NCI-H2171 treated with DMSO at 0.1 percent for 48 hours (cell line): ENCODE measurements around the gene IVD.
A peak's percentile ranks its signal among the peaks of the same experiment; 100 is the strongest.

ENCODE experiments used
- DNase-seq: peaks from one replicate; lab custom pipeline; 2025; lab: John Stamatoyannopoulos, UW

IVD gene

DNA sequence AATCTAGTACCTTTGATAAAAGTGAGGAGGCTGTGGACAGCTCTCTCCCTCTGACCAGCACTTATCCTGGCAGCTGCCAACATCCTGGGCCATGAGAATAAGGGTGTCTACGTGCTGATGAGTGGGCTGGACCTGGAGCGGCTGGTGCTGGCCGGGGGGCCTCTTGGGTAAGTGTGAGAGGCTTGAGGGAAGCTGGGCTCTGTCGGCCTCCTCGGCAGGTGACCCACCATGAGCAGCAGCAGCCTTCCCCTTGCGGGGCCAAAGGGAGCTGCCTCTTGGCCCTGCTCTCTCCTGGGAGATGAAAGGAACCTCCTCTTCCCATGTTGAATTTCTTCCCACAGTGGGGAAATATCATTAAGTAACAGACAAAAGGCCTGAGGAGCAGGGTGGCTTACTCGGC lies 9.2 kb downstream of the IVD start:
- DNase-seq, result no peak

GRCh38 chr15:40415226-40415625 lies 9.6 kb downstream of the IVD start:
- no peak for DNase-seq

- DNase-seq, result no peak
Measured at GRCh38 chr15:40416056-40416455, 10.5 kb downstream of the IVD start.

- no peak for DNase-seq
Measured at GRCh38 chr15:40418126-40418525, 12.5 kb downstream of the IVD start.

DNA sequence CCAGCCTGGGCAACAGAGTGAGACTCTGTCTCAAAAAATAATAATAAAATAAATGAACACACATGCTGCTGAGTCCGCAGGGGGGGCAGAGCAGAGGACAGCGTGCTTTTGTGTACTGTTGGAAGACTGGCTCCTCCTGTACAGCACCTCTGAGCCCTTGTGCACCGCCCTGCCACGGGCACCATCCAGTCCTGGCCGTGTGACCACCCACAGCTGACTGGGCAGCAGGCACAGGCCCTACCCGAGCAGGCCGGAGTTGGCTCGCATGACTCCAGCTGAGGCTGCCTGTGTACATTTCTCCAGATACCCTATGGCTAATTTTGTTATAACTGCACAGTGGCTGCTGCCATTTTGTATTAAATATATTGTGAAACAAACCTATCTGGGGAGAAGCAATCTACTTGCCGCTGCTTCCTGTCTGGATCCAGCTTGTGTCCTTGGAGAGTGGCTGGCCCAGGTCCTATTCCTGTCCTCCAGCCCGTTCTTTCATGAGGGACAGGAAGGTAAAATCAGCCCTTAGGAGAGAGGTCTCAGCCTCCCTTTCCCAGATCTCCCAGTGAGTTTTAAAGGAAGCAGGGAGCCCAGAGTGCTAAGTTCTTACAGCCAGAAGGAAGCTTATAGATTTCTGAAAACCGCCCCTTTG lies 14.6 kb downstream of the IVD start:
- DNase-seq, result peak; percentile 34

DNA sequence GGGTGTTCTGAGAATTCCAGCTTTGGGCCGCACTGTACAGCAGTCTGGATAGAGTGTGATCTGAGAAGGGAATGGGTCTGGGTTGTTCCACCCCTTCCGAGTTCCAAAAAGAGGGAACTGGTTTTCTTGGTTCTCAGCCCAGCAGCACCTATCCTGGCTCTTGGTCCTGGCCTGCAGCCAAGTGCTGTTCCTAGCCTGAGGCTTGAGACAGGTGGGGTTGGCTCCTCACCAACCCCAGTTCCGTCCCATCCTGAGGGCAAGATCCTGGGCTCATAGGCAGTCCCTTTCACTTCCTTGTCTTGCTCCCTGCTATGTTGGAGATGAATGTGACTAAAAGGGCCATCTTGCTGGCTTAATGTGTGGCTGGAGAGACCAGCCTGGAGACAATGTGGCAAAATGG lies 15.2 kb downstream of the IVD start:
- DNase-seq, result peak; percentile 59

- peak; percentile 72 for DNase-seq
Measured at GRCh38 chr15:40421246-40422157, 15.9 kb downstream of the IVD start.

- no peak for DNase-seq
Measured at GRCh38 chr15:40424483-40425115, 19.0 kb downstream of the IVD start.

DNA sequence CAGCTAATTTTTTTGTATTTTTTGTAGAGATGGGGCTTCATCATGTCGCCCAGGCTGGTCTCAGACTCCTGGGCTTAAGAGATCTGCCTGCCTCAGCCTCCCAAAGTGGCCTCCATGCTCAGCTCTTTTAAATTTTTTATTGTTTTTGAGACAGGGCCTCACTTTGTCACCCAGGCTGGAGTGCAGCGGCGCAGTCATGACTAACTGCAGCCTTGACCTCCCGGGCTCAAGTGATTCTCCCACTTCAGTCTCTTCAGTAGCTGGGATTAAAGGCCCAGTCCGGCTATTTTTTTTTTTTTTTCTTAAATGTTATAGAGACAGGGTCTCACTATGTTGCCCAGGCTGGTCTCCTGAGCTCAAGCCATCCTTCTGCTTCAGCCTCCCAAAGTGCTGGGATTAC lies 20.1 kb downstream of the IVD start:
- no peak for DNase-seq

DNA sequence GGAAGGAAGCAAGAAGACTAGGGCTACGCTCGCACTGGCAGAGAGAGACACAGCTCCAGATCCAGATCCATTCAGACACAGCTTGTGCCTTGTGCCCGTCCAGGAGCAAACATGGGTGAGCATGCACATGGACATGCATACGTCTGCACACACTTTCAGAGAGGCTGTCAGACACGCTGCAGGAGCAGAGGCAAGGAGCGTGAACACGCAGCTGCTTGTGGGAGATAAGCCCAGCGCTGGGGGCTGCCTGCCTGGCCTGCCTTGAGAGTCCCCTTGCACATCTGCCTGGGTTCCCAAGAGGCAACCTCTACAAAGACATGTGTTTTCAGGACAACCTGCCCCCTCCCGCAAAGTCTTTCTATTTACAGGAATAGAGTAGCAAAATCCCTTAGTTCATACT lies 21.6 kb downstream of the IVD start:
- no peak for DNase-seq

DNA sequence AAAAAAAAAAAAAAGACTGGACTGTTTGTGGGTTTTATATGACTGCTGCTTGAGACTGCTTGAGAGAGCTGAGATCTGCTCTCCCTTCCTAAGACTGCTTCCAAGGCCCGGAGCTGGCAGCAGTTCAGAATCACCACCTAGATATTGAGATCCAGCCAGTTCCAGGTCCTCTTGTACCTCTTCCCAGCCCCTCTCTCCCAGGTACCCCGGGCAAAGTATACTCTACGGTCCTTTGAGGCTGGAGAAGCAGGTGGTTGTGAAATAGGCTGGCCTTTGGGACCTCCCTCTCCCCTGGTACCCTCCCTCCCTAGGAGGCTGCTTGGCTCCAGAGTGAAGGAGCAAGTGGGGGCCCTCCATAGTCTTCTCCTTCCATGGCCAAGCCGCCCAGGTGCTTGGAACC lies 22.6 kb downstream of the IVD start:
- no peak for DNase-seq

GRCh38 chr15:40429068-40429710 lies 23.6 kb downstream of the IVD start:
- no peak for DNase-seq

DNA sequence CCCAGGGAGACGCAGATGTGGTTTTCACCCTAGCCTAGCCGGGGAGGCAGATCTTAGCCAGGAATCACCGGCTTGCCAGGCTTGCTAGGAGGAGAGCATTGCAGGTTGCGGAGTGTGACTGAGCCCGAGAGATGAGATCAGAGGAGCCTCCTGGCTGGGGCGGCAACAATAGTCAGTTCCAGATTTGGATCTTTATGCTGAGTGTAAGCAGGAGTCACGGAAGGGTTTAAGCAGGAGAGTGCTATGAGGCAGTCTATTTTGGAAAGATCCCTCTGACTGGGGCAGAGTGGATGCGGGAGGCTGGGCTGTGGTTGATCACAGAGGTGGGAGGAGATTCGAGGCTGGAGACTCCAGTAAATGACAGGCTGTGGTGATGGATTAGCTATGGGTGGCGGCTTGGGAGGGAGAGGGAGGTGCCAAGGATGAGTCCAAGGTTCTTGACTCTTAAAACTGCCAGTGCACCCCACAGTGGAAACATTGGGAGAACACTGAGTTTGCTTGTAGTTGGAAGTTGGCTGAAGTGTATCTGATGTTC lies 24.7 kb downstream of the IVD start:
- no peak for DNase-seq

DNA sequence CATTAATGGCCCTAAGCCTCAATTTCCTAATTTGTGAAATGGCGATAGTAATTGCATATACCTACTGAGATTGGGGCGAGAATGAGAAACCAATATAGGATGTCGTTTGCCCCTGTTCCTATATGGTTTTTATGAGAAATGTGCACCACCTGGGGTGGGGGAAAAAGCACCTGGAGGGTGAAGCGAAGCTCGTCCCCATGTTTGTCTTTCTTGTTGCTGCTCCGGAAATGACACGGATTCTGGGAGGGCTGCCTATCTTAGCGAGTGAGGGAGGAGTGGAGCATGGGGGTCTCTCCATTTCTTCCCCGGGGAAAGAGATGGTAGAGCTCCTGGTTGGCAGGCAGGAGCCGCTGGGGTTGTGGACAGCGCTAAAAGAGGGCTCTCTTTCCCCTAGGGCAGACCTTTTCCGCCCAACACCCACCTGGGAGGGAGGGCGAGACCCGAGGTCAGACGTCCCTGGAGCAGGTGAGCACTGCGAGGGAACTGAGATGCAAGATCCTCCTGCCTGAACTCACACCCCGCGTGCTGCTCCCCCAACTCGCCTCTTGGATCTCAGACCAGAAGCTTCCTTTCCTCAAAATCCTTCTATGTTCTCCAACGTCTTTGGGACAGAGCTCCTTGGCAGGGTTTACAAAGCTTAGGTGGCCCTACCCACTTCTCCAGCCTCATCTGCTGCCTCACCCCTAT lies 29.6 kb downstream of the IVD start:
- DNase-seq, result no peak

DNA sequence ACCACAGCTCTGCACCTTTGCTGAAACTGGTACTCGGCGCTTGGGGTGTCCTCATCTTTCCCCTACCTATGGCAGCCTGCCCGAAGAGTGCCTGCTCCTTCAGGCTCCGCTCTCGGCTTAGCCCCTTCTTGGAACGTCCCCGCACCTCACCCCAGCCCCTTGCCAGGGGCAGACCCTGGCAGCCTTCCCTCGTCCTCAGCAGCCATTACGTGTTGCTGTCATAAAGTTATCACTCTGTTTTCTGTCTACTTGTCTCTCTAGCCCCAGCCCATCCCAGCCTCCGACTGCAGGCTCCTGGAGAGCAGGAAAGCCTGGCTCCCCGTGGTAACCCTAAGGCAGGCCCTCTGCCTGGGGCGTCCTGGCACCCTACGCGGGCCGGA lies 30.1 kb downstream of the IVD start:
- no peak for DNase-seq

- DNase-seq, result peak; percentile 58
Measured at GRCh38 chr15:40436116-40436891, 30.7 kb downstream of the IVD start.

GRCh38 chr15:40436892-40437751 lies 31.5 kb downstream of the IVD start:
- DNase-seq, result no peak

GRCh38 chr15:40437752-40438687 lies 32.4 kb downstream of the IVD start:
- DNase-seq, result no peak

DNA sequence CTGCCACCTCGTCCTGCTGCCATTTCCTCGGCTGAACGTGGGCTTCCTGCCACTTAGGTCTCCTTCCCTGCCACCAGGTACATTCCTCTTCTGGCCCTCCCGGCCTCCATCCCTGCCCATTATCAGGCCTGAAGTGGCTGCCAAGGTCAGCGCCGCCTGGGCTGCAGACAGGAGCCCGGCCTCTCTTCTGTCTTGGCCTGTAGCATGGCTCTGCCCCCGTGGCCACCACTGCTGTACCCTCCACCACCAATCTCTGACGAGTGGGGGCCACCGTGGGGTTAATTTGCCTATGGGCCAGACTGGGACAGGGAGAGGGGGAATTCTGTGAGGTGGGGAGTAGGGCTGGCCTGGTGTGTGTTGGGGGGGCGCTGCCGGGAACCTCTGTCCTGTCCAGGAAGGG lies 33.1 kb downstream of the IVD start:
- no peak for DNase-seq
